Calu3 (cell line): ENCODE data around the gene PDGFA. TPM values are rescaled to one million over a fixed set of nuclear protein-coding genes. Genes with fewer than 3 reads are reported as not detected.
A peak's percentile ranks its signal among the peaks of the same experiment; 100 is the strongest.

Source experiments
- BruUV-seq: library from RNA; stranded (reverse); fragments of 400-500 nt; replicated peaks from 2 replicates; lab custom pipeline; 2021; lab: Mats Ljungman, UMichigan
- CTCF ChIA-PET: fragments of 300-600 bp; sonication (Branson Sonifier 250); formaldehyde crosslinking; loops from one replicate; lab custom pipeline; 2022; ENCODE audit warnings: antibody characterized with exemption; lab: Charles Lee
- DNase-seq: peaks from one replicate; pipeline ENCODE4 v3.0.0; 2022
- H3K27ac Mint-ChIP-seq: one replicate; pipeline ENCODE4 v1.8.0; 2022; ENCODE audit warnings: mixed read lengths; ENCODE audit not compliant: unreplicated experiment
- H3K27me3 Mint-ChIP-seq: one replicate; pipeline ENCODE4 v1.8.0; 2022; ENCODE audit warnings: mixed read lengths; ENCODE audit not compliant: unreplicated experiment
- H3K36me3 Mint-ChIP-seq: one replicate; pipeline ENCODE4 v1.8.0; 2022; ENCODE audit warnings: mild to moderate bottlenecking, moderate library complexity, mixed read lengths; ENCODE audit not compliant: insufficient read depth, unreplicated experiment
- H3K4me1 Mint-ChIP-seq: one replicate; pipeline ENCODE4 v1.8.0; 2022; ENCODE audit warnings: mild to moderate bottlenecking, low read depth, mixed read lengths; ENCODE audit not compliant: unreplicated experiment
- H3K4me3 Mint-ChIP-seq: one replicate; pipeline ENCODE4 v1.8.0; 2022; ENCODE audit warnings: mild to moderate bottlenecking, low read depth, moderate library complexity, mixed read lengths; ENCODE audit not compliant: unreplicated experiment
- H3K9me3 Mint-ChIP-seq: one replicate; pipeline ENCODE4 v1.8.0; 2022; ENCODE audit warnings: low read depth, mixed read lengths; ENCODE audit not compliant: unreplicated experiment
- CTCF ChIP-seq: fragments of 200-600 bp; IDR thresholded peaks from one replicate; pipeline ENCODE4 v1.8.0; 2022; ENCODE audit warnings: antibody characterized with exemption; ENCODE audit not compliant: unreplicated experiment
- intact Hi-C: fragments of 100-400 bp; cut with micrococcal nuclease; formaldehyde crosslinking; loops from one replicate; pipeline ENCODE4 v1.10.0; 2022; ENCODE audit not compliant: unreplicated experiment
- total RNA-seq: library from RNA; stranded (reverse); gene quantifications from 2 replicates; pipeline ENCODE4 v1.2.3, GENCODE V29; 2022

PDGFA gene
- total RNA-seq, 1 experiment from 2014 or later, result 4.5 TPM

DNA sequence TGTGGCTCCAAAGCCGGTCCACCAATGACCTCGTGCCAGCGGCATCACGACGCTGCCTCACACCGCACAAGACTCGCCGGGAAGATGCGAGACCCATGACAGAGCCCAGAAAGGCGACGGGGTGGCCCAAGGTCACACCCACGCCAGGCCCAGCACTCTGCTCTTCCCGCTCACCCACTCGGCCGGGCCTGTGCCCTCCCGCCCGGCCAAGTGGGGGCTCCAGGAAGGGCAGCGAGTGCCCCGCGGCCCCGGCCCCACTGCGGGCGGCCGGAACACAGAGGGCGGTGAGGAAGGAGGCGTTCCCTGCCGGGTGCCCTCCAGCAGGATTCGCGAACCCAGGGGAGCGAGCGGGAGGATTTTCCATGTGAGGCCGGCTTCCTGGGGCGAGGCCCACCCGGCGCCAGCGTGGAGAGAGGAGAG is 56.3 kb downstream of the PDGFA start:
- TF ChIP-seq CTCF, result no peak
- peaks cover 10% of the 10 kb centered on the region for H3K36me3 Mint-ChIP-seq
- H3K27me3 Mint-ChIP-seq, result peaks cover 74% of the 10 kb centered on the region
- no peak overlapping the region for H3K4me3 Mint-ChIP-seq
- H3K9me3 Mint-ChIP-seq, result peaks cover 10% of the 10 kb centered on the region
- DNase-seq, result no peak
- no peak overlapping the region for H3K27ac Mint-ChIP-seq
- CTCF ChIA-PET, result no interaction called here
- peaks cover 14% of the 10 kb centered on the region for H3K4me1 Mint-ChIP-seq
- intact Hi-C loops, result no loop called here
- BruUV-seq, result no TSS peak

- DNase-seq, result no peak
- peaks cover 14% of the 10 kb centered on the region for H3K4me1 Mint-ChIP-seq
- peaks cover 1% of the 10 kb centered on the region for H3K9me3 Mint-ChIP-seq
- H3K36me3 Mint-ChIP-seq, result peaks cover 10% of the 10 kb centered on the region
- intact Hi-C loops, result no loop called here
- peaks cover 65% of the 10 kb centered on the region for H3K27me3 Mint-ChIP-seq
- CTCF ChIA-PET, result no interaction called here
- no peak overlapping the region for H3K27ac Mint-ChIP-seq
- no TSS peak for BruUV-seq
- no peak for TF ChIP-seq CTCF
- no peak overlapping the region for H3K4me3 Mint-ChIP-seq
Measured at GRCh38 chr7:462173-463103, 57.2 kb downstream of the PDGFA start.

DNA sequence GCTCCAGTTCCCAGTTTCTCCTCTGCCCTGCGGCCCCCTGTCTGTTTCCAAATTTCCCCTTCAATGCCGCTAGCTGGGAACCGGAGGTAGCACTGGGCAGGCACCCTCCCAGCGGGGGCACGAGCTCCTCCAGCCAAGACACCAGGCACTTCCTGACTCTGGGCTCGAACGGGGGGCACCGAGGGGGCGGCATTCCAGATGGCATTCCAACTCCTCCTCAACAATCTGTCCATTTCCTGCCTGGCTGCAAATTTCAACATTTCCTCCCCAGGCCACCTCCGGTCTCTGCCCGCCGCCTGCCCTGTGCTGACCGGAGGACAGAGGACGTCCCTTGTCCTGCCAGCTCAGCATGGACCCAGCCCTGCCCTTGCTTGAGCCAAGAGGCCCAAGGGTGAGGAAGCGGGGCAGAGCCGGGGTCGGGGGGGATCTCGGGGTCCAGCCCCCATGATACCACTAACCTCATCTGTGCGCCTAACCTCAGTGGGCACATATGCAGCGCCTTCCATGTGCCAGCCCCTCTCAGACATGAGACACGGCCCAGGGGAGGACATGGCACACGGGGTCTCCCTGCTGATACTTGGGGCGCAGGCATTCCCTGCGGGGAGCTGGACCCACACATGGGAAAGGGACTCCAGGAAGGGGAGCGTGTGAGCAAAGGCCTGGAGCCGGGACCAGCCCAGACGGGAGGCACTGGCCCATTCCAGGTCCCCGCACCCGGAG is 58.0 kb downstream of the PDGFA start:
- Mint-ChIP-seq H3K36me3 (peaks cover 10% of the 10 kb centered on the region), H3K4me3 (peak overlapping the region; percentile 10), H3K27me3 (peaks cover 57% of the 10 kb centered on the region), H3K27ac (no peak overlapping the region), H3K4me1 (peaks cover 14% of the 10 kb centered on the region), H3K9me3 (no peaks in the 10 kb centered on the region)
- CTCF ChIA-PET, result interaction anchor here (0.5 kb wide), 1 partner anchor 1146 kb away, joined by 3 read pairs; no protein-coding TSS in a partner anchor
- no peak for TF ChIP-seq CTCF
- intact Hi-C loops, result no loop called here
- BruUV-seq, result no TSS peak
- no peak for DNase-seq

- Mint-ChIP-seq H3K27ac (no peak overlapping the region), H3K9me3 (no peaks in the 10 kb centered on the region), H3K4me3 (peak overlapping the region; percentile 10), H3K27me3 (peaks cover 52% of the 10 kb centered on the region), H3K4me1 (peaks cover 14% of the 10 kb centered on the region), H3K36me3 (peaks cover 10% of the 10 kb centered on the region)
- CTCF ChIA-PET, result interaction anchor here (0.5 kb wide), 1 partner anchor 1146 kb away, joined by 3 read pairs; no protein-coding TSS in a partner anchor
- no peak for TF ChIP-seq CTCF
- DNase-seq, result no peak
- BruUV-seq, result no TSS peak
- intact Hi-C loops, result no loop called here
Measured at GRCh38 chr7:461117-461452, 58.6 kb downstream of the PDGFA start.
